Endothelial cell of umbilical vein (primary cell): ENCODE data around the gene DEXI. TPM values are rescaled to one million over a fixed set of nuclear protein-coding genes. Genes with fewer than 3 reads are reported as not detected.

ENCODE experiments used
- BruUV-seq: library from RNA; stranded (reverse); fragments of 400-500 nt; replicated peaks from 2 replicates; lab custom pipeline; 2021; lab: Mats Ljungman, UMichigan
- CTCF ChIA-PET: fragments of 300-600, 350-600 bp; sonication (Branson Sonifier 250); formaldehyde crosslinking; loops from one replicate; lab custom pipeline; 2021; ENCODE audit warnings: antibody characterized with exemption, inconsistent platforms; lab: Charles Lee
- POLR2A ChIA-PET: fragments of 300-600, 350-600 bp; sonication (Branson Sonifier 250); formaldehyde crosslinking; loops from one replicate; lab custom pipeline; 2021; ENCODE audit warnings: antibody characterized with exemption, inconsistent platforms; lab: Charles Lee
- DNase-seq: peaks from one replicate; pipeline ENCODE4 v3.0.0-alpha.2; 2011; ENCODE audit warnings: low read depth, low spot score
- FAIRE-seq: peaks from 2 replicates; lab custom pipeline; 2011; peaks lifted over from hg19 to GRCh38; lab: Jason Lieb, UNC
- H2AFZ ChIP-seq: 2 replicates; pipeline ENCODE4 v1.6.0; 2012; ENCODE audit warnings: low read depth, low read length, control low read depth, inconsistent platforms
- H3K27ac ChIP-seq: 2 replicates; pipeline ENCODE4 v1.5.1; 2011; ENCODE audit warnings: low read depth, mild to moderate bottlenecking, control low read depth, low read length, moderate library complexity; ENCODE audit not compliant: insufficient read depth
- H3K27me3 ChIP-seq, 2 experiments: 2 replicates each; pipeline versions ENCODE4 v1.6.0 to v1.6.1; 2011; ENCODE audit warnings: low read length in 2 of 2, mixed read lengths in 1 of 2; ENCODE audit not compliant: control insufficient read depth in 2 of 2, insufficient read depth in 2 of 2
- H3K36me3 ChIP-seq, 2 experiments: 2 replicates in 1 of 2; 3 replicates in 1 of 2; pipeline ENCODE4 v1.5.1; 2011; ENCODE audit warnings: low read length in 2 of 2, mild to moderate bottlenecking in 1 of 2, moderate library complexity in 1 of 2; ENCODE audit not compliant: control insufficient read depth in 2 of 2, insufficient read depth in 2 of 2; ENCODE audit errors: extremely low read depth in 1 of 2
- H3K4me1 ChIP-seq: 3 replicates; pipeline ENCODE4 v1.5.1; 2011; ENCODE audit warnings: mild to moderate bottlenecking, low read length; ENCODE audit not compliant: control insufficient read depth, insufficient read depth; ENCODE audit errors: extremely low read depth
- H3K4me2 ChIP-seq: 2 replicates; pipeline ENCODE4 v1.6.1; 2011; ENCODE audit warnings: low read length, control low read depth, mixed read lengths; ENCODE audit not compliant: insufficient read depth
- H3K4me3 ChIP-seq, 3 experiments: fragments of 200-600 bp in 1 of 3; sonication (generic), shearing (Covaris generic) in 1 of 3; replicated peaks in 1 of 3; 2 replicates each; pipeline ENCODE4 v1.5.1; 2011 to 2016; ENCODE audit warnings: control low read depth in 3 of 3, low read length in 3 of 3, mild to moderate bottlenecking in 2 of 3, inconsistent platforms in 1 of 3, low read depth in 1 of 3, moderate library complexity in 1 of 3; ENCODE audit not compliant: insufficient read depth in 1 of 3
- H3K79me2 ChIP-seq: 2 replicates; pipeline ENCODE4 v1.6.0; 2012; ENCODE audit warnings: low read length, inconsistent platforms; ENCODE audit not compliant: control insufficient read depth, insufficient read depth
- H3K9ac ChIP-seq: replicated peaks from 2 replicates; pipeline ENCODE3; 2011; ENCODE audit warnings: low read length, control low read depth; ENCODE audit not compliant: insufficient read depth; ENCODE audit errors: extremely low read depth
- H3K9me1 ChIP-seq: replicated peaks from 3 replicates; pipeline ENCODE4 v1.6.0; 2011; ENCODE audit warnings: mild to moderate bottlenecking, low read length; ENCODE audit not compliant: control insufficient read depth, insufficient read depth; ENCODE audit errors: extremely low read depth
- H3K9me3 ChIP-seq: replicated peaks from 2 replicates; pipeline ENCODE4 v1.5.1; 2012; ENCODE audit warnings: low read length, inconsistent platforms; ENCODE audit not compliant: control insufficient read depth, insufficient read depth
- H4K20me1 ChIP-seq: replicated peaks from 2 replicates; pipeline ENCODE3; 2011; ENCODE audit warnings: mild to moderate bottlenecking, low read length; ENCODE audit not compliant: control insufficient read depth, insufficient read depth; ENCODE audit errors: extremely low read depth
- EZH2 ChIP-seq: IDR thresholded peaks from 2 replicates; pipeline ENCODE4 v1.6.1; 2012; ENCODE audit warnings: borderline replicate concordance, low read depth, mild to moderate bottlenecking, moderate library complexity, low read length, inconsistent platforms; ENCODE audit not compliant: severe bottlenecking
- FOS ChIP-seq: IDR thresholded peaks from 2 replicates; pipeline ENCODE4 v1.6.1; 2011; ENCODE audit warnings: mild to moderate bottlenecking, low read length, moderate library complexity, borderline replicate concordance; ENCODE audit not compliant: insufficient read depth
- GATA2 ChIP-seq: IDR thresholded peaks from 2 replicates; pipeline ENCODE4 v1.7.0; 2011; ENCODE audit warnings: low read depth, mild to moderate bottlenecking, moderate library complexity, mixed read lengths, low read length; ENCODE audit not compliant: insufficient read length, insufficient read depth
- JUN ChIP-seq: IDR thresholded peaks from 2 replicates; pipeline ENCODE4 v1.6.1; 2011; ENCODE audit warnings: borderline replicate concordance, low read depth; ENCODE audit not compliant: insufficient read length, insufficient read depth
- MYC ChIP-seq: IDR thresholded peaks from one replicate; pipeline ENCODE4 v1.6.1; 2011; ENCODE audit warnings: mild to moderate bottlenecking, low read depth, low read length
- POLR2A ChIP-seq: IDR thresholded peaks from 2 replicates; pipeline ENCODE4 v1.6.1; 2012; ENCODE audit warnings: low read depth, mild to moderate bottlenecking, control low read depth, low read length
- POLR2AphosphoS5 ChIP-seq: IDR thresholded peaks from 2 replicates; pipeline ENCODE4 v1.6.1; 2012; ENCODE audit warnings: low read depth, mild to moderate bottlenecking, control low read depth, low read length, moderate library complexity; ENCODE audit not compliant: insufficient read depth
- dilution Hi-C: fragments of 300-500 bp; cut with MboI; formaldehyde crosslinking; loops from one replicate; pipeline ENCODE4 v1.15.0; 2019; ENCODE audit warnings: low sequenced_read_pairs; ENCODE audit not compliant: extremely low pct_ligation_motif_present
- intact Hi-C: fragments of 100-400 bp; cut with micrococcal nuclease; formaldehyde crosslinking; loops from one replicate; pipeline ENCODE4 v1.10.0; 2022
- polyA plus RNA-seq, 4 experiments: library from polyadenylated mRNA; depleted of rRNA in 3 of 4; stranded (reverse) in 3 of 4; unstranded in 1 of 4; fragments of >200 nt; gene quantifications; 2 replicates each; pipeline versions ENCODE4 v1.2.1 to v1.2.3, GENCODE V29; 2011 to 2012; ENCODE audit warnings: missing spikeins in 1 of 4
- total RNA-seq: library from RNA; stranded (reverse); gene quantifications from 2 replicates; pipeline ENCODE4 v1.2.3, GENCODE V29; 2021
- TF ChIP-seq, protein P1 (sequence below): IDR thresholded peaks from 2 replicates; pipeline ENCODE4 v1.6.1; 2011; ENCODE audit not compliant: insufficient read depth, insufficient read length
- TF ChIP-seq, protein P2 (sequence below), 2 donors: IDR thresholded peaks; 1 replicate in 1 of 2; 2 replicates in 1 of 2; pipeline ENCODE4 v1.5.1; 2011; ENCODE audit warnings: low read length in 2 of 2, mild to moderate bottlenecking in 2 of 2, moderate library complexity in 2 of 2, control low read depth in 1 of 2, inconsistent platforms in 1 of 2, low read depth in 1 of 2; ENCODE audit not compliant: insufficient read depth in 1 of 2; ENCODE audit errors: extremely low read depth in 1 of 2

DEXI gene
- total and polyA plus RNA-seq, 2 donors (not counting 3 experiments of a cell fraction or from before 2014, with no cell fraction given), result 32.8 to 69.5 TPM

DNA sequence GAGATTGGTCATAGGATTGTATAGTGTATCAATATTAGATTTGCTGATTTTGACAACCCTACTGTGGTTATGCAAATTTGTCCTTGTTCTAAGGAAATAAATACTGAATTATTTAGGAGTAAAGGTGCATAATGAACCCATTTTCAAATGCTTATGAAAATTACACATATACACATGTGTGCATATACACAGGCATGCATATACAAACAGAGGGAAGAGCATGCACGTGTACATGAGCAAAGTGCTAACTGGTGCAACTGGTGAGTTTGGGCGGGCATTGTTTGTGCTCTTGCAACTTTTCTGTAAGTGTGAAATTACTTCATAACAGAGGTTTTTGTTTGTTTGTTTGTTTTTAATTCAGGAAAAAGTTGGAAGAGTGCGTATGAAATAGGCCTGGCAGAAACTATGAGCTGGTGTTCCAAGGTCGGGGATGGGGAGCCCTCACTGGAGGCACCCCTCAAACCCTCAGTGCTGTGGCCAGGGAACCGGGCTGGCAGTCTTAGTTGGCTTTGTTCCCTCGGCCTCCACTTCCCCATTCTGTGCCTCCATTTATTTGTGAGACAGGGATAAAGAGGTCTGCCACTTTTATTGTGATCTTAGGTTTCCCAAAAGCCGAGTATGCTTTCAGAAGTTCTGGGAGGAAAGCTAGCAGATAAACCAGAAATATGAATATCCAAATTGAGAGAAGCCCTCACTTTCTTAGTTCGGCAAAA is 5.8 kb downstream of the DEXI start:
- ChIA-PET CTCF (interaction anchor here (1.0 to 1.9 kb wide), 5 partner anchors 18 to 318 kb away, joined by 3 to 14 read pairs (median 3); no protein-coding TSS in a partner anchor), POLR2A (no interaction called here)
- H3K79me2 ChIP-seq, result peaks cover 56% of the 10 kb centered on the region
- no TSS peak for BruUV-seq
- FAIRE-seq (no peak), DNase-seq (no peak)
- dilution Hi-C loops (no loop called here), intact Hi-C loops (no loop called here)
- H2AFZ ChIP-seq, result no peak overlapping the region
- H3K4me1 ChIP-seq, result peaks cover 46% of the 10 kb centered on the region
- H3K27ac ChIP-seq, result no peak overlapping the region
- TF ChIP-seq POLR2A (no peak), POLR2AphosphoS5 (no peak), FOS (no peak), JUN (no peak), EZH2 (no peak), GATA2 (no peak), MYC (no peak)
- TF ChIP-seq, protein P1, sequence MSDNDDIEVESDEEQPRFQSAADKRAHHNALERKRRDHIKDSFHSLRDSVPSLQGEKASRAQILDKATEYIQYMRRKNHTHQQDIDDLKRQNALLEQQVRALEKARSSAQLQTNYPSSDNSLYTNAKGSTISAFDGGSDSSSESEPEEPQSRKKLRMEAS, result no peak
- TF ChIP-seq, protein P2, sequence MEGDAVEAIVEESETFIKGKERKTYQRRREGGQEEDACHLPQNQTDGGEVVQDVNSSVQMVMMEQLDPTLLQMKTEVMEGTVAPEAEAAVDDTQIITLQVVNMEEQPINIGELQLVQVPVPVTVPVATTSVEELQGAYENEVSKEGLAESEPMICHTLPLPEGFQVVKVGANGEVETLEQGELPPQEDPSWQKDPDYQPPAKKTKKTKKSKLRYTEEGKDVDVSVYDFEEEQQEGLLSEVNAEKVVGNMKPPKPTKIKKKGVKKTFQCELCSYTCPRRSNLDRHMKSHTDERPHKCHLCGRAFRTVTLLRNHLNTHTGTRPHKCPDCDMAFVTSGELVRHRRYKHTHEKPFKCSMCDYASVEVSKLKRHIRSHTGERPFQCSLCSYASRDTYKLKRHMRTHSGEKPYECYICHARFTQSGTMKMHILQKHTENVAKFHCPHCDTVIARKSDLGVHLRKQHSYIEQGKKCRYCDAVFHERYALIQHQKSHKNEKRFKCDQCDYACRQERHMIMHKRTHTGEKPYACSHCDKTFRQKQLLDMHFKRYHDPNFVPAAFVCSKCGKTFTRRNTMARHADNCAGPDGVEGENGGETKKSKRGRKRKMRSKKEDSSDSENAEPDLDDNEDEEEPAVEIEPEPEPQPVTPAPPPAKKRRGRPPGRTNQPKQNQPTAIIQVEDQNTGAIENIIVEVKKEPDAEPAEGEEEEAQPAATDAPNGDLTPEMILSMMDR (IDR thresholded peaks at IDR 0.05; ENCODE audit: extremely low read depth in 1 of 2, insufficient read depth in 1 of 2, low read depth in 1 of 2, low read length in 2 of 2), result no peak
- no peaks in the 10 kb centered on the region for H3K9me3 ChIP-seq
- no peak overlapping the region for H3K9ac ChIP-seq
- H3K4me2 ChIP-seq, result no peak overlapping the region
- peaks cover 5% of the 10 kb centered on the region for H4K20me1 ChIP-seq
- peaks cover 0 to 11% of the 10 kb centered on the region in 2 experiments for H3K36me3 ChIP-seq
- no peaks in the 10 kb centered on the region for H3K9me1 ChIP-seq
- no peak overlapping the region for H3K4me3 ChIP-seq
- H3K27me3 ChIP-seq, result no peaks in the 10 kb centered on the region
